Esophagus muscularis mucosa (tissue), 4 donors: ENCODE data around the gene ATP13A3.

Experiments
- EP300 ChIP-seq: sonication (generic); formaldehyde crosslinking; IDR thresholded peaks from one replicate; pipeline ENCODE4 v1.6.1; 2017; ENCODE audit warnings: antibody characterized with exemption
- POLR2A ChIP-seq: fragments of 450-650 bp; IDR thresholded peaks from one replicate; pipeline ENCODE4 v1.6.1; 2017; ENCODE audit warnings: antibody characterized with exemption, moderate library complexity, mild to moderate bottlenecking, low read depth
- POLR2AphosphoS5 ChIP-seq, 2 donors: sonication (generic); formaldehyde crosslinking; IDR thresholded peaks; one replicate each; pipeline ENCODE4 v1.6.1; 2017; ENCODE audit warnings: antibody characterized with exemption in 2 of 2
- TF ChIP-seq, protein P1 (sequence below), 3 experiments: fragments of 200-600 bp in 2 of 3; fragments of 450-650 bp in 1 of 3; sonication (generic) in 2 of 3; IDR thresholded peaks; one replicate each; pipeline ENCODE4 v1.5.1; 2017 to 2019; ENCODE audit warnings: antibody characterized with exemption in 3 of 3, mild to moderate bottlenecking in 2 of 3, moderate library complexity in 1 of 3

DNA sequence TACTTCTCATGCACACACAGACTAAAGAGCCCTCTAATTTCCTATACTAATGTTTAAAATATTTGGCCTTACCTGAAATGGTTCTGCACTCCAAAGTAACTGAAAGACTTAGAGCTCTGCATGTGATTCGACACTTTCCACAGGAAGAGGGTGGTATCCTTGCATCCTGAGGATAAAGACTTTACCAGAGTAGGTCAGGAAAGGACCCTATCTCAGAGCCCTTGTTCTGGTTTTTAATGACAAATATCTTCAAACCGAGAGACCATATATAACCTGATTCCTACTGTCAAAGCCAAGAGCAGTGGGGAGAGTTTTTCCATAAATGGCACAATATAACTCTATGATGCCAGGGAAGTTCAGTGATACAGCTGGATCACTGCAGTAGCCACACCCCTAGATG lies 87.6 kb downstream of the ATP13A3 start, which contains the start of gene GP5:
- TF ChIP-seq, protein P1, sequence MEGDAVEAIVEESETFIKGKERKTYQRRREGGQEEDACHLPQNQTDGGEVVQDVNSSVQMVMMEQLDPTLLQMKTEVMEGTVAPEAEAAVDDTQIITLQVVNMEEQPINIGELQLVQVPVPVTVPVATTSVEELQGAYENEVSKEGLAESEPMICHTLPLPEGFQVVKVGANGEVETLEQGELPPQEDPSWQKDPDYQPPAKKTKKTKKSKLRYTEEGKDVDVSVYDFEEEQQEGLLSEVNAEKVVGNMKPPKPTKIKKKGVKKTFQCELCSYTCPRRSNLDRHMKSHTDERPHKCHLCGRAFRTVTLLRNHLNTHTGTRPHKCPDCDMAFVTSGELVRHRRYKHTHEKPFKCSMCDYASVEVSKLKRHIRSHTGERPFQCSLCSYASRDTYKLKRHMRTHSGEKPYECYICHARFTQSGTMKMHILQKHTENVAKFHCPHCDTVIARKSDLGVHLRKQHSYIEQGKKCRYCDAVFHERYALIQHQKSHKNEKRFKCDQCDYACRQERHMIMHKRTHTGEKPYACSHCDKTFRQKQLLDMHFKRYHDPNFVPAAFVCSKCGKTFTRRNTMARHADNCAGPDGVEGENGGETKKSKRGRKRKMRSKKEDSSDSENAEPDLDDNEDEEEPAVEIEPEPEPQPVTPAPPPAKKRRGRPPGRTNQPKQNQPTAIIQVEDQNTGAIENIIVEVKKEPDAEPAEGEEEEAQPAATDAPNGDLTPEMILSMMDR (IDR thresholded peaks at IDR 0.05) = no peak
- TF ChIP-seq POLR2AphosphoS5 (IDR thresholded peaks at IDR 0.05) = no peak
- TF ChIP-seq POLR2A = no peak
- TF ChIP-seq EP300 = no peak
